Measurements from ENCODE around the gene FER1L5.

DNA sequence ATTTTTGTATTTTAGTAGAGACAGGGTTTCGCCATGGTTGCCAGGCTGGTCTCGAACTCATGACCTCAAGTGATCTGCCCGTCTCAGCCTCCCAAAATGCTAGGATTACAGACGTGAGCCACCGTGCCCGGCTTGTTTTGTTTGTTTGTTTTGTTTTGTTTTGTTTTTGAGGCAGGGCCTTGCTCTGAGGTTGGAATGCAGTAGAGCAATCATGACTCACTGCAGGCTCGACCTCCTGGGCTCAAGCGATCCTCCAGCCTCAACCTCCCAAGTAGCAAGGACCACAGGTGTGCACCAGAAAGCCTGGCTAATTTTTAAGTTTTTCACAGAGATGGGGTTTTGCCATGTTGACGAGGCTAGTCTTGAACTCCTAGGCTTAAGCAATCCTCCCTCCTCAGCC, 109.2 kb downstream of the FER1L5 start:
- TF ChIP-seq, protein P1, sequence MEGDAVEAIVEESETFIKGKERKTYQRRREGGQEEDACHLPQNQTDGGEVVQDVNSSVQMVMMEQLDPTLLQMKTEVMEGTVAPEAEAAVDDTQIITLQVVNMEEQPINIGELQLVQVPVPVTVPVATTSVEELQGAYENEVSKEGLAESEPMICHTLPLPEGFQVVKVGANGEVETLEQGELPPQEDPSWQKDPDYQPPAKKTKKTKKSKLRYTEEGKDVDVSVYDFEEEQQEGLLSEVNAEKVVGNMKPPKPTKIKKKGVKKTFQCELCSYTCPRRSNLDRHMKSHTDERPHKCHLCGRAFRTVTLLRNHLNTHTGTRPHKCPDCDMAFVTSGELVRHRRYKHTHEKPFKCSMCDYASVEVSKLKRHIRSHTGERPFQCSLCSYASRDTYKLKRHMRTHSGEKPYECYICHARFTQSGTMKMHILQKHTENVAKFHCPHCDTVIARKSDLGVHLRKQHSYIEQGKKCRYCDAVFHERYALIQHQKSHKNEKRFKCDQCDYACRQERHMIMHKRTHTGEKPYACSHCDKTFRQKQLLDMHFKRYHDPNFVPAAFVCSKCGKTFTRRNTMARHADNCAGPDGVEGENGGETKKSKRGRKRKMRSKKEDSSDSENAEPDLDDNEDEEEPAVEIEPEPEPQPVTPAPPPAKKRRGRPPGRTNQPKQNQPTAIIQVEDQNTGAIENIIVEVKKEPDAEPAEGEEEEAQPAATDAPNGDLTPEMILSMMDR (IDR thresholded peaks at IDR 0.05), result no peak
- no peak for TF ChIP-seq EZH2 (IDR thresholded peaks at IDR 0.05; ENCODE audit: borderline replicate concordance, insufficient read depth, low read depth, low read length, poor library complexity, severe bottlenecking)
